Endodermal cell (in vitro differentiated cells): ENCODE measurements around the gene LRRFIP1. TPM values are rescaled to one million over a fixed set of nuclear protein-coding genes. Genes with fewer than 3 reads are reported as not detected.
A peak's percentile ranks its signal among the peaks of the same experiment; 100 is the strongest.

Experiments used
- DNase-seq: peaks from one replicate; pipeline ENCODE4 v3.0.0-alpha.2; 2017
- H3K27ac ChIP-seq: 2 replicates; pipeline ENCODE4 v1.5.1; 2013; ENCODE audit warnings: mild to moderate bottlenecking, low read depth, low read length, moderate library complexity
- H3K27me3 ChIP-seq: 2 replicates; pipeline ENCODE4 v1.6.1; 2013; ENCODE audit warnings: mild to moderate bottlenecking, low read length, moderate library complexity; ENCODE audit not compliant: insufficient read depth, control insufficient read depth, poor library complexity, severe bottlenecking
- H3K36me3 ChIP-seq: 2 replicates; pipeline ENCODE4 v1.7.0; 2013; ENCODE audit warnings: mild to moderate bottlenecking, low read length, moderate library complexity; ENCODE audit not compliant: control insufficient read depth, insufficient read depth
- H3K4me1 ChIP-seq: one replicate; pipeline ENCODE4 v1.7.0; 2013; ENCODE audit warnings: low read length; ENCODE audit not compliant: control insufficient read depth, insufficient read depth
- H3K4me3 ChIP-seq: 2 replicates; pipeline ENCODE4 v1.5.1; 2013; ENCODE audit warnings: mild to moderate bottlenecking, low read length, moderate library complexity
- H3K9ac ChIP-seq: 2 replicates; pipeline ENCODE4 v1.6.1; 2013; ENCODE audit warnings: mild to moderate bottlenecking, low read length, moderate library complexity; ENCODE audit not compliant: poor library complexity, severe bottlenecking; ENCODE audit errors: extremely low read depth
- H3K9me3 ChIP-seq: 2 replicates; pipeline ENCODE4 v1.6.1; 2013; ENCODE audit warnings: mild to moderate bottlenecking, low read length, moderate library complexity; ENCODE audit not compliant: control insufficient read depth
- H3K27ac Mint-ChIP-seq: 2 replicates; pipeline ENCODE4 v1.8.0; 2020; ENCODE audit warnings: mixed read lengths
- H3K27me3 Mint-ChIP-seq: 2 replicates; pipeline ENCODE4 v1.8.0; 2021; ENCODE audit warnings: mild to moderate bottlenecking, mixed read lengths; ENCODE audit not compliant: insufficient read depth
- H3K36me3 Mint-ChIP-seq: 2 replicates; pipeline ENCODE4 v1.8.0; 2020; ENCODE audit warnings: low read depth, mixed read lengths
- H3K4me1 Mint-ChIP-seq: 2 replicates; pipeline ENCODE4 v1.8.0; 2020; ENCODE audit warnings: mixed read lengths
- H3K4me3 Mint-ChIP-seq: 2 replicates; pipeline ENCODE4 v1.8.0; 2020; ENCODE audit warnings: mild to moderate bottlenecking, moderate library complexity, mixed read lengths
- H3K9me3 Mint-ChIP-seq: 2 replicates; pipeline ENCODE4 v1.8.0; 2020; ENCODE audit warnings: mild to moderate bottlenecking, mixed read lengths
- WGBS, 2 experiments: methylation state at CpG; one replicate each; pipeline versions ENCODE4 v1.1.5 to v1.1.7; 2013; ENCODE audit warnings: missing lambda C conversion rate in 2 of 2, mixed read lengths in 1 of 2; ENCODE audit not compliant: insufficient coverage in 1 of 2, insufficient read length in 1 of 2; 5-methylcytosine and 5-hydroxymethylcytosine counted together
- total RNA-seq, 2 donors: library from RNA; stranded (reverse); fragmentation: NEBNext Ultra II Directional in 1 of 2; extraction: Animal tissue kit (Norgen Biotek cat#: 25700) in 1 of 2; gene quantifications; 2 replicates in 1 of 2; 3 replicates in 1 of 2; pipeline ENCODE4 v1.2.1, GENCODE V29; 2021
- TF ChIP-seq, protein P1 (sequence below): fragments of 200-600 bp; sonication (generic); conservative IDR thresholded peaks from 2 replicates; pipeline ENCODE4 v1.5.0; 2021; ENCODE audit warnings: antibody characterized with exemption, mild to moderate bottlenecking

The LRRFIP1 gene
- total RNA-seq, 2 donors from 2014 or later = 102 to 132 TPM

DNA sequence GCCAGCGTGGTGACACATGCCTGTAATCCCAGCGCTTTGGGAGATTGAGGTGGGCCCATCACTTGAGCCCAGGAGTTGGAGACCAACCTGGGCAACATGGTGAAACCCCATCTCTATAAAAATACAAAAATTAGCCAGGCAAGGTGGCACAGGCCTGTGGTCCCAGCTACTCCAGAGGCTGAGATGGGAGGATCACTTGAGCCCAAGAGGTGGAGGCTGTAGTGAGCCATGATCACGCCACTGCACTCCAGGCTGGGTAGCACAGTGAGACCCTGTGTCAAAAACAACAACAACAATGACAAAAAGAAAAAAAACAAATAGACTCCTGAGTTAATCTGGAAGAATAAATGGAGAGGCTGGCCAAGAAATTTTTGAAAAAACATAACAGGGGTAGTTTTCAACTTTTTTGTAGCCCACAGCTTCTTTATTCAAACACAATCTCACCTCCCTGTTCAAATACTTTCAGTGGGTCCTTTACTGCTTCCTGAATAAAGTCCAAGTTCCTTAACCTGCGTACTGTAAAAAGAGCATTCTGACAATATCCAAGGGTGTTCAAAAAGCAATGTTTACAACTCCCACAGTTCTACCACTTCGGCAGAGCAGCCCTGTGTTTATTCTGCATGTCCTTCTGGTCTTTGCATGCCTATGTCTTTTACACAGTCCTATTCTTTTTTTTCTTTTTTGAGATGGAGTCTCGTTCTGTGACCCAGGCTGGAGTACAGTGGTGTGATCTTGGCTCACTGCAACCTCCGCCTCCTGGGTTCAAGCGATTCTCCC is 53.5 kb downstream of the LRRFIP1 start:
- Histone ChIP-seq H3K36me3 (peaks cover 73% of the 10 kb centered on the region), H3K27ac (no peak overlapping the region), H3K4me1 (no peaks in the 10 kb centered on the region), H3K9me3 (peaks cover 13% of the 10 kb centered on the region), H3K4me3 (no peak overlapping the region), H3K27me3 (no peaks in the 10 kb centered on the region), H3K9ac (no peak overlapping the region)
- Mint-ChIP-seq H3K27ac (no peak overlapping the region), H3K4me3 (no peak overlapping the region), H3K36me3 (peaks cover 51% of the 10 kb centered on the region), H3K27me3 (no peaks in the 10 kb centered on the region), H3K4me1 (peaks cover 6% of the 10 kb centered on the region), H3K9me3 (peaks cover 11% of the 10 kb centered on the region)
- 90 to 98% methylated on average over 6 to 8 of the region's 8 CpGs for whole genome bisulfite sequencing, 2 experiments
- TF ChIP-seq, protein P1, sequence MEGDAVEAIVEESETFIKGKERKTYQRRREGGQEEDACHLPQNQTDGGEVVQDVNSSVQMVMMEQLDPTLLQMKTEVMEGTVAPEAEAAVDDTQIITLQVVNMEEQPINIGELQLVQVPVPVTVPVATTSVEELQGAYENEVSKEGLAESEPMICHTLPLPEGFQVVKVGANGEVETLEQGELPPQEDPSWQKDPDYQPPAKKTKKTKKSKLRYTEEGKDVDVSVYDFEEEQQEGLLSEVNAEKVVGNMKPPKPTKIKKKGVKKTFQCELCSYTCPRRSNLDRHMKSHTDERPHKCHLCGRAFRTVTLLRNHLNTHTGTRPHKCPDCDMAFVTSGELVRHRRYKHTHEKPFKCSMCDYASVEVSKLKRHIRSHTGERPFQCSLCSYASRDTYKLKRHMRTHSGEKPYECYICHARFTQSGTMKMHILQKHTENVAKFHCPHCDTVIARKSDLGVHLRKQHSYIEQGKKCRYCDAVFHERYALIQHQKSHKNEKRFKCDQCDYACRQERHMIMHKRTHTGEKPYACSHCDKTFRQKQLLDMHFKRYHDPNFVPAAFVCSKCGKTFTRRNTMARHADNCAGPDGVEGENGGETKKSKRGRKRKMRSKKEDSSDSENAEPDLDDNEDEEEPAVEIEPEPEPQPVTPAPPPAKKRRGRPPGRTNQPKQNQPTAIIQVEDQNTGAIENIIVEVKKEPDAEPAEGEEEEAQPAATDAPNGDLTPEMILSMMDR = no peak
- no peak for DNase-seq

DNA sequence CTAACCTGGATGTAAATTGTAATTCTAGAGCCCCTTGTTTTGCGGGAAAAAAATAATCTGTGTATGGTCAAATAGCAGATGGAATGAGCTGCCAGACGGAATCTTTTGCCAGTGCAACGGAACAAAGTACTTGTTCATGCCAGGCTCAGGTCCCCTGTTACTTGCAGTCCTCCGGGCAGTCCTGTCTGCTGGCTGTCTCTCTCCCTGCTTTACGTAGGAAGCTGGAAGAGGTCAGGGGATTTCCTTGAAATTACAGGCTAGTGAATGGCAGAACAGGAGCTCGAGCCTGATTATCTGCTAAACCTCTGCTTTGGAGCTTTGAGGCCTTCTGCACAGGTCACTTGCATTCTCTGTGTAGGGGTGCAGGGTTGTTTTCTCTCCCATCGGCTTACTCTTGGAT is 54.8 kb downstream of the LRRFIP1 start:
- H3K4me1 ChIP-seq = no peaks in the 10 kb centered on the region
- H3K27me3 Mint-ChIP-seq = no peaks in the 10 kb centered on the region
- no peak overlapping the region for H3K9ac ChIP-seq
- WGBS, 2 experiments = 91 to 93% methylated on average over 4 to 7 of the region's 7 CpGs
- peaks cover 13% of the 10 kb centered on the region for H3K9me3 ChIP-seq
- TF ChIP-seq, protein P1 = no peak
- H3K36me3 Mint-ChIP-seq = peaks cover 63% of the 10 kb centered on the region
- no peaks in the 10 kb centered on the region for H3K27me3 ChIP-seq
- H3K4me1 Mint-ChIP-seq = peaks cover 6% of the 10 kb centered on the region
- H3K36me3 ChIP-seq = peaks cover 81% of the 10 kb centered on the region
- no peak for DNase-seq
- H3K4me3 ChIP-seq = no peak overlapping the region
- no peak overlapping the region for H3K27ac ChIP-seq
- H3K27ac Mint-ChIP-seq = no peak overlapping the region
- H3K9me3 Mint-ChIP-seq = peaks cover 11% of the 10 kb centered on the region
- no peak overlapping the region for H3K4me3 Mint-ChIP-seq

DNA sequence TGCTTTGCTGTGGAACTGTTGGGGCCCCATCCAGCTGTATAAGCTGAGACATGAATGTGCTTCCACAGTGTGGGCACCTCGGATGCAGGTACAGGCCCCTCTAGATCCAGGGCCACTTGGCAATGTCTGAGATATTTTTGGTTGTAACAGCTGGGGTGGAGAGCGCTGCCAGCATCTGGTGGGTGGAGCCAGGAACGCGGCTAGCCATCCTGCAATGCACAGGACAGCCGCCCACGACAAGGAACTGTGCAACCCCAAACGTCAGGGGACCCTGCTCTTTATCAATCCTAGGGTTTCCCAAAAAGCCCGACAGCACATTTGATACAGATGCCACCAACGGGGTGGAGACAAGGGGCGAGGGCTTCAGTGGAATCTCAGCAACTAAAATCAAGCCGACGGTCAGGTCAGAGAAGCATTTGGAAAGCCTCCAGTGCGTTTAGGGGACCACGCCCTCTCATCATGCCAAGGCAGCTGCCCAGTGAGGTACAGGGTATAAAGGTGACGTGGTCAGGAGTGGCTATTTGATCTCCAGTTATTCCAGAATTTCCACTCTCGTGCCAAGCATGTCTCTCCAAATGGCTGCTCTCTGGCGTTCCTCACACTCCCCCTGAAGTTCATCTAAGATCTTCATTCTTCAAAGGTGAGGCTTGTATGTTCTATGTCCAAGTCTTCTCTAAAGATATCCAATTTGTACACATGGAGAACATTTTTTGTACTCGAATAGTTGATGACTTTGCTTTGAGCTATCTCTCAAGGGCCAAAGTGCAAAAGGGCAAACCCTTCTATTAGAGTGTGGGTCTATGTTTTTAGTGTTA is 55.7 kb downstream of the LRRFIP1 start:
- Mint-ChIP-seq H3K27ac (no peak overlapping the region), H3K4me3 (no peak overlapping the region), H3K9me3 (peaks cover 11% of the 10 kb centered on the region), H3K36me3 (peaks cover 65% of the 10 kb centered on the region), H3K4me1 (peaks cover 1% of the 10 kb centered on the region), H3K27me3 (no peaks in the 10 kb centered on the region)
- Histone ChIP-seq H3K27me3 (no peaks in the 10 kb centered on the region), H3K9ac (no peak overlapping the region), H3K9me3 (peaks cover 13% of the 10 kb centered on the region), H3K27ac (no peak overlapping the region), H3K36me3 (peaks cover 78% of the 10 kb centered on the region), H3K4me1 (no peaks in the 10 kb centered on the region), H3K4me3 (no peak overlapping the region)
- DNase-seq = peak; percentile 32
- 95 to 97% methylated on average over 17 to 18 of the region's 18 CpGs for WGBS, 2 experiments
- TF ChIP-seq, protein P1 = no peak
